NOMO-1 (cell line): ENCODE data around the gene TADA2B.

Experiments used
- DNase-seq, 2 experiments: peaks; one replicate each; lab custom pipeline; 2025; ENCODE audit not compliant: unreplicated experiment in 2 of 2; lab: John Stamatoyannopoulos, UW

Gene TADA2B

GRCh38 chr4:7054106-7054880 lies 11.1 kb downstream of the TADA2B start:
- no peak for DNase-seq

GRCh38 chr4:7055111-7055989 lies 12.2 kb downstream of the TADA2B start:
- no peak for DNase-seq

GRCh38 chr4:7055990-7056325 lies 12.8 kb downstream of the TADA2B start:
- DNase-seq: no peak

GRCh38 chr4:7058792-7059191 lies 15.6 kb downstream of the TADA2B start:
- DNase-seq: no peak

- DNase-seq: peak; percentile 91 to 92
Observed at GRCh38 chr4:7059662-7060061, 16.5 kb downstream of the TADA2B start.

GRCh38 chr4:7060346-7061150 lies 17.4 kb downstream of the TADA2B start:
- DNase-seq: peak; percentile 34 to 74

- no peak for DNase-seq
Observed at GRCh38 chr4:7061815-7062214, 18.6 kb downstream of the TADA2B start.

- no peak for DNase-seq
Observed at GRCh38 chr4:7062816-7063215, 19.6 kb downstream of the TADA2B start.

GRCh38 chr4:7063362-7063761 lies 20.2 kb downstream of the TADA2B start:
- DNase-seq: no peak

GRCh38 chr4:7066006-7066405 lies 22.8 kb downstream of the TADA2B start:
- no peak for DNase-seq

- DNase-seq: no peak
Observed at GRCh38 chr4:7066493-7066892, 23.3 kb downstream of the TADA2B start.

GRCh38 chr4:7067126-7067451 lies 23.9 kb downstream of the TADA2B start:
- DNase-seq: peak; percentile 66 to 85

GRCh38 chr4:7067452-7068278 lies 24.5 kb downstream of the TADA2B start, which contains the start of gene GRPEL1:
Gene GRPEL1, minus strand, starts transcription at chr4:7068064. Its CDS starts 32 bp downstream, at chr4:7068032.
- peak; percentile 99 for DNase-seq

GRCh38 chr4:7068279-7068842 lies 25.2 kb downstream of the TADA2B start:
- DNase-seq: no peak

- DNase-seq: no peak
Observed at GRCh38 chr4:7068883-7069282, 25.7 kb downstream of the TADA2B start.

GRCh38 chr4:7070729-7071511 lies 27.7 kb downstream of the TADA2B start:
- DNase-seq: peak; percentile 65 to 82

GRCh38 chr4:7073059-7073458 lies 29.9 kb downstream of the TADA2B start:
- DNase-seq: no peak

- DNase-seq: no peak
Observed at GRCh38 chr4:7073526-7074390, 30.6 kb downstream of the TADA2B start.
